ENCODE measurements around the gene OR52A5. TPM values are rescaled to one million over a fixed set of nuclear protein-coding genes. Genes with fewer than 3 reads are reported as not detected.

Gene OR52A5
- polyA plus RNA-seq, 1 of the 3 experiments (the other 2 are of a cell fraction): not detected

- TF ChIP-seq RCOR1 (IDR thresholded peaks at IDR 0.05; ENCODE audit: low read length) (no peak), CHD2 (IDR thresholded peaks at IDR 0.05; ENCODE audit: low read length, partially characterized antibody) (no peak), NFIC (IDR thresholded peaks at IDR 0.05; ENCODE audit: borderline replicate concordance) (no peak), YY1 (IDR thresholded peaks at IDR 0.05; ENCODE audit: low read depth) (no peak)
Observed at GRCh38 chr11:5115339-5115738, 22.8 kb downstream of the OR52A5 start (continued).

- no peak for DNase-seq
Observed at GRCh38 chr11:5107285-5107684, 30.9 kb downstream of the OR52A5 start.

More at GRCh38 chr11:5107285-5107684, 30.9 kb downstream of the OR52A5 start:
- ChIA-PET POLR2A (no interaction called here), CTCF (no interaction called here)
- H3K9me2 ChIP-seq: no peaks in the 10 kb centered on the region
- H3K9ac ChIP-seq: no peak overlapping the region
- H3K27ac ChIP-seq (ENCODE audit: low read depth in 2 of 2, low read length in 1 of 2): no peak overlapping the region
- no peaks in the 10 kb centered on the region for H3K79me2 ChIP-seq (ENCODE audit: insufficient read depth)
- H4K20me1 ChIP-seq (ENCODE audit: insufficient read depth): no peaks in the 10 kb centered on the region
- H3K4me3 ChIP-seq (ENCODE audit: low read depth in 2 of 2, low read length in 1 of 2): no peak overlapping the region
- TF ChIP-seq POLR2AphosphoS5 (IDR thresholded peaks at IDR 0.05; ENCODE audit: low read depth, low read length) (no peak), RAD21 (IDR thresholded peaks at IDR 0.05; ENCODE audit: low read length) (no peak), NRF1 (IDR thresholded peaks at IDR 0.05; ENCODE audit: low read depth, low read length) (no peak), ELF1 (IDR thresholded peaks at IDR 0.05) (no peak), FOSL2 (IDR thresholded peaks at IDR 0.05; ENCODE audit: borderline replicate concordance, low read depth) (no peak), PBX3 (IDR thresholded peaks at IDR 0.05) (no peak), TEAD4 (IDR thresholded peaks at IDR 0.05; ENCODE audit: borderline replicate concordance, insufficient read depth) (no peak), REST (IDR thresholded peaks at IDR 0.05; ENCODE audit: low read depth, low read length) (no peak), NFIC (IDR thresholded peaks at IDR 0.05; ENCODE audit: borderline replicate concordance) (no peak), ZBTB33 (IDR thresholded peaks at IDR 0.05; ENCODE audit: borderline replicate concordance, low read depth) (no peak), USF1 (IDR thresholded peaks at IDR 0.05; ENCODE audit: borderline replicate concordance, low read depth) (no peak), MEF2A (IDR thresholded peaks at IDR 0.05; ENCODE audit: borderline replicate concordance, low read depth) (no peak)
- H3K4me2 ChIP-seq: no peak overlapping the region
- H3K36me3 ChIP-seq (replicated peaks in 1 of 2; ENCODE audit: control insufficient read depth in 1 of 2, insufficient read depth in 2 of 2, low read length in 1 of 2): no peaks in the 10 kb centered on the region
- H3K9me3 ChIP-seq: no peaks in the 10 kb centered on the region
- H2AFZ ChIP-seq (ENCODE audit: low read depth): no peak overlapping the region
- WGBS (ENCODE audit: low lambda C conversion rate): 0% methylated on average over 3 of the region's 3 CpGs
- no peaks in the 10 kb centered on the region for H3K4me1 ChIP-seq (ENCODE audit: control insufficient read depth in 1 of 2, insufficient read depth in 2 of 2, low read depth in 1 of 2, low read length in 1 of 2)
- no peaks in the 10 kb centered on the region for H3F3A ChIP-seq (replicated peaks; ENCODE audit: insufficient read depth)
- H3K27me3 ChIP-seq (ENCODE audit: insufficient read depth): peaks cover 9% of the 10 kb centered on the region; the same call in 1 of the 2 replicates

All from SK-N-SH (cell line).